Ascending aorta (tissue), 2 donors: ENCODE results near the gene TESK2. TPM values are rescaled to one million over a fixed set of nuclear protein-coding genes. Genes with fewer than 3 reads are reported as not detected.

Experiments used
- DNase-seq, 2 donors: peaks; one replicate each; pipeline ENCODE4 v3.0.0-alpha.2; 2019; ENCODE audit warnings: low spot score in 2 of 2
- H3K27ac ChIP-seq, 2 donors: fragments of 200-600 bp; sonication (generic); one replicate each; pipeline ENCODE4 v1.5.1; 2016 to 2017; ENCODE audit warnings: mild to moderate bottlenecking in 1 of 2
- H3K27me3 ChIP-seq: fragments of 200-600 bp; sonication (generic); one replicate; pipeline ENCODE4 v1.5.1; 2017
- H3K36me3 ChIP-seq, 2 donors: fragments of 200-600 bp; sonication (generic); one replicate each; pipeline ENCODE4 v1.5.1; 2016
- H3K4me1 ChIP-seq, 2 donors: fragments of 200-600 bp; sonication (generic); one replicate each; pipeline ENCODE4 v1.5.1; 2016 to 2017; ENCODE audit warnings: mild to moderate bottlenecking in 1 of 2
- H3K4me3 ChIP-seq, 2 donors: fragments of 200-600 bp; sonication (generic); one replicate each; pipeline ENCODE4 v1.5.1; 2016 to 2017; ENCODE audit warnings: mild to moderate bottlenecking in 1 of 2
- H3K9me3 ChIP-seq, 2 donors: fragments of 200-600 bp; sonication (generic); one replicate each; pipeline ENCODE4 v1.5.1; 2016
- intact Hi-C: fragments of 100-400 bp; cut with DNase I; formaldehyde crosslinking; loops from one replicate; pipeline ENCODE4 v1.15.1; 2023
- total RNA-seq: library from RNA; depleted of rRNA; stranded (reverse); fragments of >200 nt; gene quantifications from one replicate; pipeline ENCODE4 v1.1.0, GENCODE V29; 2016
- TF ChIP-seq, protein P1 (sequence below), 3 experiments: fragments of 200-600 bp in 2 of 3; fragments of 450-650 bp in 1 of 3; sonication (generic) in 2 of 3; IDR thresholded peaks; one replicate each; pipeline ENCODE4 v1.5.1; 2016 to 2019; ENCODE audit warnings: antibody characterized with exemption in 3 of 3, mild to moderate bottlenecking in 1 of 3, moderate library complexity in 1 of 3

Gene TESK2
- total RNA-seq, 1 donor from 2014 or later = 0.32 TPM

DNA sequence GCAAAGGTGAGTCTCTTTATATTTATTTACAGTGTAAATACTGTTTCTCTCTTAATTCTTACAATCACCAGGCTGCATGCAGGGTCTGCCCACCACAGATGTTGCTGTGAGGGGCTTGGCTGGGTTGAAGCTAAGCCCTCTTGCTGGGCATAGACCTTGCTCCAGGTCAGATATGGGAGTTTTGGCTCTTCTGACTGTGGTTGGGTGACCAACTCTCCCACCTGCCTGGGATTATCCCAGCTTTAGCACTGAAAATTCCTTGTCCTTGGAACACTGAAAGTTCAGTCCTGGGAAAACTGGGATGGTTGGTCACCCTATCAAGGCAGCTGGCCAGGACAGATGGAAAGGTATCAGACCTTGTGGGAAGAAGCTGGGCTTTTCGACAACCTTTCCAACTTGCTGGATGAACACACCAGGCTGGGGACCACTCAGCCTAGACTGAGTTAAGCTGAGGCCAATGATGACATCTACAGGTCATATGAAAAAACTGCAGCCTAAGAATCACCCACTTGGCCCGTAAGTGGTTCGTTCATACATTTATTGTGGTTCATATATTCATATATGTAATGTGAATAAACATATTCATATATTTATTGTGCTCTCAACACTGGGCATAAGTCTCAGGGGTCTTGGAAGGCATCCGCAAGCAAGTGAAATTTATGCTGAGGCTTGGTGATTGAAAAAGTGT is 190.8 kb downstream of the TESK2 start:
- peak in 1 of 2 donors; percentile 49 for DNase-seq
- TF ChIP-seq, protein P1, sequence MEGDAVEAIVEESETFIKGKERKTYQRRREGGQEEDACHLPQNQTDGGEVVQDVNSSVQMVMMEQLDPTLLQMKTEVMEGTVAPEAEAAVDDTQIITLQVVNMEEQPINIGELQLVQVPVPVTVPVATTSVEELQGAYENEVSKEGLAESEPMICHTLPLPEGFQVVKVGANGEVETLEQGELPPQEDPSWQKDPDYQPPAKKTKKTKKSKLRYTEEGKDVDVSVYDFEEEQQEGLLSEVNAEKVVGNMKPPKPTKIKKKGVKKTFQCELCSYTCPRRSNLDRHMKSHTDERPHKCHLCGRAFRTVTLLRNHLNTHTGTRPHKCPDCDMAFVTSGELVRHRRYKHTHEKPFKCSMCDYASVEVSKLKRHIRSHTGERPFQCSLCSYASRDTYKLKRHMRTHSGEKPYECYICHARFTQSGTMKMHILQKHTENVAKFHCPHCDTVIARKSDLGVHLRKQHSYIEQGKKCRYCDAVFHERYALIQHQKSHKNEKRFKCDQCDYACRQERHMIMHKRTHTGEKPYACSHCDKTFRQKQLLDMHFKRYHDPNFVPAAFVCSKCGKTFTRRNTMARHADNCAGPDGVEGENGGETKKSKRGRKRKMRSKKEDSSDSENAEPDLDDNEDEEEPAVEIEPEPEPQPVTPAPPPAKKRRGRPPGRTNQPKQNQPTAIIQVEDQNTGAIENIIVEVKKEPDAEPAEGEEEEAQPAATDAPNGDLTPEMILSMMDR (IDR thresholded peaks at IDR 0.05) = peak; percentile 65 to 85 (median 78)
- H3K4me1 ChIP-seq = peaks cover 0 to 3% of the 10 kb centered on the region in 2 donors
- H3K4me3 ChIP-seq = no peak overlapping the region
- no peaks in the 10 kb centered on the region for H3K36me3 ChIP-seq
- H3K27me3 ChIP-seq = no peaks in the 10 kb centered on the region
- intact Hi-C loops = loop anchor here (1.0 to 5.0 kb wide), 7 partner anchors 93 to 668 kb away; partner anchors contain the start of genes GPBP1L1, RNU5D-1, RPS8 and TMEM69
- no peaks in the 10 kb centered on the region for H3K9me3 ChIP-seq
- H3K27ac ChIP-seq = no peak overlapping the region

DNA sequence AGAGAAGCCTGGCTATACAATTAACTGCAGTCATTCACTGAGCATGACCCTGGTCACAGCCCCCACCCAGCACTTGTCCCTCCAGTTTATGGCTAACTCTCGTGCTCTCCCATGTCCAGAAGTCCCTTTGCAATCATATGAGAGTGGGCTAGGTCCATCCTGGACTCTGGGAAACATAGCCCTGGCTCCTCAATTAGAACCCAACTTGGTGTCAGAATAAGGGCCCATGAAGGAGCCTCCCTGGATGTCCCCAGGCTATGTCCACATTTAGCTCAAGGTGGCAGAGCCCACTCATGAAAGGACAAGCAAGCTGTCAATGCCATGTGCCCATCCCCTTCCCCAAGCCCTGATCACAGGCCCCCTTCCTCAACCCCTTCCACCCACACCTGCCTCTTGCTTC is 191.7 kb downstream of the TESK2 start:
- H3K4me3 ChIP-seq = no peak overlapping the region
- intact Hi-C loops = no loop called here
- H3K27ac ChIP-seq = no peak overlapping the region
- no peak for DNase-seq
- H3K36me3 ChIP-seq = no peaks in the 10 kb centered on the region
- no peaks in the 10 kb centered on the region for H3K27me3 ChIP-seq
- TF ChIP-seq, protein P1 (IDR thresholded peaks at IDR 0.05) = no peak
- no peaks in the 10 kb centered on the region for H3K9me3 ChIP-seq
- H3K4me1 ChIP-seq = peaks cover 0 to under 1% of the 10 kb centered on the region in 2 donors

DNA sequence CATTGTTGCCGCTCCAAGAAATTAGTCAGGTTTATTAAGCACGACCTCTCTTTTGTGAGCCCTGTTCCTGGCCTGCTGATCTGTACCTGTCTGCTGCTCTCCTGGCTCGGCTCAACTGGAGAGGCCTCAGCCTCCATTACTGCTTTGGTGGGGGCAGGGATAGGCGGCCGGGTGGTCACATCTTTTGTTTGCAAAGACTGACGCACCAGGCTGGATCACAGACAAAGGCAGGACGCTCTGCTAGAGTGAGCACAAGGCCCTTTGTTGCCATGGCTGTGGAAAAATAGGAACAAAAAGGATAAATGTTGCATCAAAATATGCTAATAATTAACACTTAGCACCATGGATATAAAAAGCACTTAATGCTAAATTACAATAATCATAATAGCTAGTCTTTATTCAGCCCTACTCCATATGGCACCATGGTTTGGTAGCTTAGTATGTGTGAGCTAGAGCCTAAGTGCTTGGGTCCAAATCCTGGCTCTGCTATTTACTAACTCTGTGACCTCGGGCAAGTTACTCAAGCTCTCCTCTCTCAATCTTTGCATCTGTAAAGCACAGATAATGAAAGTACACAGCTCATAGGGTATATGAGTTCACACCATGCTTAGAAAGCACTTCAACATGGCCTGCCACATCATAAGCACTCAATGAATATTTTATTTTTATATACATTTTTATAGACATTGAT is 193.2 kb downstream of the TESK2 start:
- TF ChIP-seq, protein P1 (IDR thresholded peaks at IDR 0.05) = no peak
- Histone ChIP-seq H3K27ac (no peak overlapping the region), H3K27me3 (no peaks in the 10 kb centered on the region), H3K36me3 (no peaks in the 10 kb centered on the region), H3K4me1 (no peaks in the 10 kb centered on the region), H3K9me3 (no peaks in the 10 kb centered on the region), H3K4me3 (no peak overlapping the region)
- intact Hi-C loops = no loop called here
- DNase-seq = peak in 1 of 2 donors; percentile 3

Other genes with a start within 250 kb of the TESK2 start
- not detected for gene HPDL, start 164.3 kb downstream of the TESK2 start, total RNA-seq
- 6.9 TPM for gene TOE1, start 151.0 kb downstream of the TESK2 start, total RNA-seq
- gene MUTYH, start 150.7 kb downstream of the TESK2 start, total RNA-seq = 1.8 TPM
- not detected for gene CCDC163, start 8.9 kb upstream of the TESK2 start, total RNA-seq
- 3.6 TPM for gene MMACHC, start 9.1 kb upstream of the TESK2 start, total RNA-seq
- gene PRDX1, start 30.7 kb upstream of the TESK2 start, total RNA-seq = 245 TPM
- 77.5 TPM for gene AKR1A1, start 59.7 kb upstream of the TESK2 start, total RNA-seq
- 49.1 TPM for gene NASP, start 92.9 kb upstream of the TESK2 start, total RNA-seq
- gene CCDC17, start 132.9 kb upstream of the TESK2 start, total RNA-seq = not detected
- 161 TPM for gene GPBP1L1, start 195.4 kb upstream of the TESK2 start, total RNA-seq
- gene TMEM69, start 197.0 kb upstream of the TESK2 start, total RNA-seq = 8.3 TPM